ENCODE measurements around the gene IQCE.
A peak's percentile ranks its signal among the peaks of the same experiment; 100 is the strongest.

Gene IQCE

DNA sequence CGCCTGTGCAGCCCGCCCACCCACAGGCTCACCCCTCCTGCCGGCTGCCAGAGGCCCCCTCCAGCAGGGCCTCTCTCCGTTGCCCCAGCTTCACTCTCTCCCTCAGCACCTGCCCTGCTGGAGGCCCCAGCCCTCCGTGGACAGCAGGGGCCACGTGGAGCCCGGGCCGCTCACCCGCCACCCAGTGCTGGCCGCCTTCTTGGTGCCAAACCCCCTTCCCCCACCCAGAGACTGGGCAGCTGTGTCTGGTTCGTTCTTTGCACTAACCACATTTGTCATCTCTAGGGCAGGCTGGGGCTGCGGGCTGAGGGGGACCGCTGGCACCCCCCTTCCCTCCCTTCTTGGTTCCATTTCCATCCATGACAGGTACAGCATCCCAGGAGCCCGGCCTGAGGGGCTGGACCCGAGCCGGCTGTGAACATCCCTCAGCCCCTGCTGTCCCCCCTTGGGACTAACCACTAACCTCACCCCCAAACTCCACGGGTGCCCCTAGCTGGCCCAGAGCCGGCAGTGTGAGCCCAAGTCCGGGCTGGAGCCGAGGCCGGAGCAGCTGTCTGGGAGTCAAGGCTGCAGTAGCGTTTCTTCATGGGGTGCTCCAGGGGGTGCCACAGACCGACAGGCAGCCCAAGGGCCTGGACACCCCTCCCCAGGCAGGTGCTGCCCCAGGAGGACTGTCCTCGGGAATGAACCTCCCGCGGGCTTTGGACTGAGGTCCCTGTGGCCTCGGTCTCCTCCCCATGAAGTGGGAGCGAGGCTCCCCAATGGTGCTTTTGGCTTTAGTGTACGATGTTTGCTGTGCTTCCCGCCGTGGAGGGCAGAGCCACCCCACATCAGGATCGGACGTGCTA, 103.7 kb downstream of the IQCE start:
- Histone ChIP-seq H3K4me1 (ENCODE audit: control insufficient read depth in 1 of 2, insufficient read depth in 1 of 2, low read depth in 1 of 2, low read length in 1 of 2) (peaks cover 18 to 21% of the 10 kb centered on the region in 2 experiments), H3K9me3 (no peaks in the 10 kb centered on the region), H3K4me3 (ENCODE audit: low read depth in 1 of 2, low read length in 1 of 2) (no peak overlapping the region), H3K27ac (no peak overlapping the region), H3K27me3 (peaks cover 16% of the 10 kb centered on the region), H3K36me3 (peaks cover 39% of the 10 kb centered on the region)
- TF ChIP-seq, protein P1, sequence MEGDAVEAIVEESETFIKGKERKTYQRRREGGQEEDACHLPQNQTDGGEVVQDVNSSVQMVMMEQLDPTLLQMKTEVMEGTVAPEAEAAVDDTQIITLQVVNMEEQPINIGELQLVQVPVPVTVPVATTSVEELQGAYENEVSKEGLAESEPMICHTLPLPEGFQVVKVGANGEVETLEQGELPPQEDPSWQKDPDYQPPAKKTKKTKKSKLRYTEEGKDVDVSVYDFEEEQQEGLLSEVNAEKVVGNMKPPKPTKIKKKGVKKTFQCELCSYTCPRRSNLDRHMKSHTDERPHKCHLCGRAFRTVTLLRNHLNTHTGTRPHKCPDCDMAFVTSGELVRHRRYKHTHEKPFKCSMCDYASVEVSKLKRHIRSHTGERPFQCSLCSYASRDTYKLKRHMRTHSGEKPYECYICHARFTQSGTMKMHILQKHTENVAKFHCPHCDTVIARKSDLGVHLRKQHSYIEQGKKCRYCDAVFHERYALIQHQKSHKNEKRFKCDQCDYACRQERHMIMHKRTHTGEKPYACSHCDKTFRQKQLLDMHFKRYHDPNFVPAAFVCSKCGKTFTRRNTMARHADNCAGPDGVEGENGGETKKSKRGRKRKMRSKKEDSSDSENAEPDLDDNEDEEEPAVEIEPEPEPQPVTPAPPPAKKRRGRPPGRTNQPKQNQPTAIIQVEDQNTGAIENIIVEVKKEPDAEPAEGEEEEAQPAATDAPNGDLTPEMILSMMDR (IDR thresholded peaks at IDR 0.05): no peak

DNA sequence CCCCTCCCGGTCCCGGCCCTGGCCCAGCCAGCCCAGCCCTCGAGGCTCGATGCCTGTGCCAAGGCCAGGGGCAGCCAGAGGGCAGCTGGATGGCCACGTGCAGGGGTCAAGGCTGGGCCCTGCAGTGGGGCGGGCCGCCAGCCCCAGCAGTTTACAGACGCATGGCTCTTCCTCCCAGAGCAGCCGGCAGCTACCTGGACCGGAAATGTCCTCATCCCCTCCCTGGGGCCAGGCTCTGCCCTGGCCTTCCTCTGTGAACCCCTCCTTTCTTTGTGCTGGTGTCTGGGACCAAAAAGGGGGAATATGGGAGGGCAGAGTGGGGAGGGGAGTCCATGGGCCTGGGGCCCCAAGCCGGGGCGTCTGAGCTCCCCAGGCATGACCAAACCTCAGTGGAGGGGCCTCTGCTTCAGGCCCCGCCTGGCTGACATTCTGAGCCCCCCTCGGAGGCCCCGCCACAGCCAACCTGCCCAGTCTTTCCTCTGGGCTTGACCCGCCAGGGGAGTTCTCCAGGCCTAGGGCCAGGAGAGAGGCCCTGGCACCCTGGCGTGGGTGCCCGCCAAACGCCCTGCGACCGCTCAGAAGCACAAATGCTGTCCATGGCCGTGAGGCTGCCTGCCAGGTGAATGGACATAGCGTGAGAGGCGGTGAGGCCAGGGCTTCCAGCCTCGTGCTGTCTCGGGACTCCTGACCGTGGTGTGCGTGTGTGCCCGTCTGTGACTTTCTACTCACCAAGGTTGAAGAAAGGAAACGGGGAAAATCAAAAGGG, 104.5 kb downstream of the IQCE start:
- Histone ChIP-seq H3K9me3 (no peaks in the 10 kb centered on the region), H3K4me1 (ENCODE audit: control insufficient read depth in 1 of 2, insufficient read depth in 1 of 2, low read depth in 1 of 2, low read length in 1 of 2) (peaks cover 18 to 21% of the 10 kb centered on the region in 2 experiments), H3K36me3 (peaks cover 31% of the 10 kb centered on the region), H3K27me3 (peaks cover 24% of the 10 kb centered on the region), H3K27ac (peak overlapping the region; percentile 37), H3K4me3 (ENCODE audit: low read depth in 1 of 2, low read length in 1 of 2) (no peak overlapping the region)
- TF ChIP-seq, protein P1 (IDR thresholded peaks at IDR 0.05): no peak

DNA sequence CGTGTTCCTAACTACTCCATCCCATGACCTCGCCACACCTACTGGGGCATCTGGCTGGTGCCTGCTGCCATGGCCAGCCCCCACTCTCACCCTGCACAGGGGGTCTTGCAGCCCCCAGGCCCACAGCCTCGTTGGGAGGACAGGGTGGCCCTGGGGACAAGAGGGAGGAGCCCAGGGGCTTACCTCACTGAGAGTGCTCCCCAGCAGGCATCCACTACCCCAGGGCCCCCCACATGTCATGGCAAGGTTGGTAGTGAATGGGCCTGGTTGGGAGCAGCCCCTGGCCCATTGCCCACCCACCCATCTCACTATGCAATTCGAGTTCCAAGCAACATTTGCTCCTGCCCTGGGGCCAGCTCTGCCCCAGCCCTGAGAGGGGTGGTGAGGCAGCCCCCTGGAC, 105.2 kb downstream of the IQCE start:
- Histone ChIP-seq H3K27me3 (peaks cover 25% of the 10 kb centered on the region), H3K4me3 (ENCODE audit: low read depth in 1 of 2, low read length in 1 of 2) (no peak overlapping the region), H3K27ac (no peak overlapping the region), H3K9me3 (no peaks in the 10 kb centered on the region), H3K36me3 (peaks cover 25% of the 10 kb centered on the region), H3K4me1 (ENCODE audit: control insufficient read depth in 1 of 2, insufficient read depth in 1 of 2, low read depth in 1 of 2, low read length in 1 of 2) (peaks cover 18 to 21% of the 10 kb centered on the region in 2 experiments)
- TF ChIP-seq, protein P1 (IDR thresholded peaks at IDR 0.05): no peak
